GM19438 (cell line): Measurements from ENCODE around the gene PSMD8.
A peak's percentile ranks its signal among the peaks of the same experiment; 100 is the strongest.
"Not testable (repeated sequence)": the region's sequence is repeated elsewhere in the genome, so short reads cannot be mapped to it uniquely, and the experiment has no call there.

Source experiments
- ATAC-seq: cut with Tn5 transposase; IDR thresholded peaks from one replicate; pipeline ENCODE4 v1.9.1; 2021; ENCODE audit warnings: low read depth; ENCODE audit not compliant: unreplicated experiment

PSMD8 gene

GRCh38 chr19:38374332-38375097, at the start of gene PSMD8:
Gene PSMD8 (plus strand): TSS chr19:38374571. CDS start chr19:38374602, 31 bp downstream.
- ATAC-seq, result peak; percentile 94

GRCh38 chr19:38326591-38326990, 47.8 kb upstream of the PSMD8 start:
- ATAC-seq, result no peak

- no peak for ATAC-seq
Measured at GRCh38 chr19:38329651-38330050, 44.7 kb upstream of the PSMD8 start.

- no peak for ATAC-seq
Measured at GRCh38 chr19:38331728-38332127, 42.6 kb upstream of the PSMD8 start.

- no peak for ATAC-seq
Measured at GRCh38 chr19:38333245-38333644, 41.1 kb upstream of the PSMD8 start.

GRCh38 chr19:38335949-38336637, 38.3 kb upstream of the PSMD8 start:
- ATAC-seq, result peak; percentile 63

- peak; percentile 43 for ATAC-seq
Measured at GRCh38 chr19:38336638-38337359, 37.6 kb upstream of the PSMD8 start.

- ATAC-seq, result no peak
Measured at GRCh38 chr19:38337360-38337653, 37.1 kb upstream of the PSMD8 start.

- not testable (repeated sequence) for ATAC-seq
Measured at GRCh38 chr19:38339011-38339410, 35.4 kb upstream of the PSMD8 start.

- ATAC-seq, result no peak
Measured at GRCh38 chr19:38340927-38341326, 33.4 kb upstream of the PSMD8 start.

- no peak for ATAC-seq
Measured at GRCh38 chr19:38346837-38347236, 27.5 kb upstream of the PSMD8 start.

GRCh38 chr19:38350883-38351282, 23.5 kb upstream of the PSMD8 start:
- ATAC-seq, result no peak

- ATAC-seq, result no peak
Measured at GRCh38 chr19:38351865-38352395, 22.4 kb upstream of the PSMD8 start.

GRCh38 chr19:38352611-38353010, 21.8 kb upstream of the PSMD8 start:
- ATAC-seq, result no peak

- no peak for ATAC-seq
Measured at GRCh38 chr19:38355728-38356725, 18.3 kb upstream of the PSMD8 start.

- no peak for ATAC-seq
Measured at GRCh38 chr19:38358071-38358470, 16.3 kb upstream of the PSMD8 start.

- no peak for ATAC-seq
Measured at GRCh38 chr19:38359242-38360021, 14.9 kb upstream of the PSMD8 start.

GRCh38 chr19:38360351-38360750, 14.0 kb upstream of the PSMD8 start:
- ATAC-seq, result no peak

- ATAC-seq, result no peak
Measured at GRCh38 chr19:38360839-38361631, 13.3 kb upstream of the PSMD8 start.
